ENCODE measurements around the gene SAP30BP. TPM values are rescaled to one million over a fixed set of nuclear protein-coding genes. Genes with fewer than 3 reads are reported as not detected.

SAP30BP gene
- total RNA-seq, 4 donors from 2014 or later: 58.0 to 78.9 (median 61.7) TPM

- TF ChIP-seq CTCF (IDR thresholded peaks at IDR 0.05; ENCODE audit: low read depth): no peak
Measured at GRCh38 chr17:75645889-75646637, 21.1 kb upstream of the SAP30BP start.

- TF ChIP-seq CTCF (IDR thresholded peaks at IDR 0.05; ENCODE audit: low read depth): no peak
Measured at GRCh38 chr17:75646638-75646992, 20.5 kb upstream of the SAP30BP start.

- no peak for TF ChIP-seq CTCF (IDR thresholded peaks at IDR 0.05; ENCODE audit: low read depth)
Measured at GRCh38 chr17:75647061-75647460, 20.1 kb upstream of the SAP30BP start.

- no peak for TF ChIP-seq CTCF (IDR thresholded peaks at IDR 0.05; ENCODE audit: low read depth)
Measured at GRCh38 chr17:75647921-75648320, 19.2 kb upstream of the SAP30BP start.

GRCh38 chr17:75649687-75650086, 17.5 kb upstream of the SAP30BP start:
- no peak for TF ChIP-seq CTCF (IDR thresholded peaks at IDR 0.05; ENCODE audit: low read depth)

GRCh38 chr17:75650874-75651273, 16.3 kb upstream of the SAP30BP start:
- no peak for TF ChIP-seq CTCF (IDR thresholded peaks at IDR 0.05; ENCODE audit: low read depth)

- no peak for TF ChIP-seq CTCF (IDR thresholded peaks at IDR 0.05; ENCODE audit: low read depth)
Measured at GRCh38 chr17:75652341-75652740, 14.8 kb upstream of the SAP30BP start.
